Panc1 (cell line): ENCODE data around the gene RGS17. TPM values are rescaled to one million over a fixed set of nuclear protein-coding genes. Genes with fewer than 3 reads are reported as not detected.

Experiments
- ATAC-seq: fragments of 200-7000 bp; cut with Tn5 transposase; 2 replicates; pipeline ENCODE4 v1.9.1; 2020; ENCODE audit warnings: mild to moderate bottlenecking, moderate library complexity
- BruUV-seq: library from RNA; stranded (reverse); fragments of 400-500 nt; replicated peaks from 2 replicates; lab custom pipeline; 2021; lab: Mats Ljungman, UMichigan
- CTCF ChIA-PET: fragments of 300-600 bp; sonication (Branson Sonifier 250); formaldehyde crosslinking; loops from one replicate; lab custom pipeline; 2022; ENCODE audit warnings: antibody characterized with exemption; lab: Charles Lee
- POLR2A ChIA-PET: fragments of 300-600 bp; sonication (Branson Sonifier 250); formaldehyde crosslinking; loops from one replicate; lab custom pipeline; 2022; ENCODE audit warnings: antibody characterized with exemption; lab: Charles Lee
- DNase-seq: peaks from one replicate; pipeline ENCODE4 v3.0.0-alpha.2; 2010; ENCODE audit warnings: low read depth, low spot score
- H3K27ac ChIP-seq: 2 replicates; pipeline ENCODE4 v1.5.1; 2011; ENCODE audit warnings: mild to moderate bottlenecking, low read length, inconsistent platforms
- H3K27me3 ChIP-seq: fragments of 200-500 bp; sonication (Bioruptor generic); 2 replicates; pipeline ENCODE4 v1.6.0; 2014; ENCODE audit warnings: low read length, inconsistent platforms; ENCODE audit not compliant: control insufficient read depth, insufficient read depth
- H3K36me3 ChIP-seq: fragments of 200-500 bp; sonication (Bioruptor generic); 2 replicates; pipeline ENCODE4 v1.5.1; 2014; ENCODE audit warnings: inconsistent platforms, mild to moderate bottlenecking, low read length, moderate library complexity; ENCODE audit not compliant: control insufficient read depth, insufficient read depth
- H3K4me1 ChIP-seq: 2 replicates; pipeline ENCODE4 v1.5.1; 2011; ENCODE audit warnings: inconsistent platforms, mild to moderate bottlenecking, low read length, moderate library complexity; ENCODE audit not compliant: control insufficient read depth, insufficient read depth
- H3K4me3 ChIP-seq, 2 experiments: 2 replicates each; pipeline ENCODE4 v1.5.1; 2011 to 2012; ENCODE audit warnings: low read depth in 2 of 2, low read length in 2 of 2, mild to moderate bottlenecking in 2 of 2, inconsistent platforms in 1 of 2, moderate library complexity in 1 of 2
- H3K9me3 ChIP-seq: fragments of 200-500 bp; sonication (Bioruptor generic); 2 replicates; pipeline ENCODE4 v1.5.1; 2014; ENCODE audit warnings: low read depth, mild to moderate bottlenecking, inconsistent platforms, low read length, moderate library complexity; ENCODE audit not compliant: control insufficient read depth, insufficient read depth
- POLR2AphosphoS5 ChIP-seq: IDR thresholded peaks from 2 replicates; pipeline ENCODE4 v1.6.1; 2012; ENCODE audit warnings: mild to moderate bottlenecking, low read depth, low read length, moderate library complexity
- SIN3A ChIP-seq: IDR thresholded peaks from 2 replicates; pipeline ENCODE4 v1.6.1; 2012; ENCODE audit warnings: low read depth, mild to moderate bottlenecking, low read length, moderate library complexity, borderline replicate concordance; ENCODE audit not compliant: insufficient read depth
- TCF7L2 ChIP-seq: IDR thresholded peaks from 2 replicates; pipeline ENCODE4 v1.6.1; 2011; ENCODE audit warnings: mild to moderate bottlenecking, low read depth, low read length, inconsistent platforms
- in situ Hi-C: cut with HindIII; loops from 2 replicates; pipeline ENCODE4 v1.10.0; 2016; ENCODE audit warnings: low sequenced_read_pairs, low pct_unique_long_range_greater_than_20kb
- intact Hi-C: fragments of 100-400 bp; cut with micrococcal nuclease; formaldehyde crosslinking; loops from one replicate; pipeline ENCODE4 v1.10.0; 2022; ENCODE audit not compliant: unreplicated experiment
- total RNA-seq: library from RNA; stranded (reverse); gene quantifications from one replicate; pipeline ENCODE4 v1.2.1, GENCODE V29; 2021; ENCODE audit not compliant: unreplicated experiment
- TF ChIP-seq, protein P1 (sequence below), 2 experiments: IDR thresholded peaks; 2 replicates each; pipeline ENCODE4 v1.6.1; 2011 to 2012; ENCODE audit warnings: low read depth in 2 of 2, control low read depth in 1 of 2, low read length in 1 of 2, mild to moderate bottlenecking in 1 of 2, moderate library complexity in 1 of 2; ENCODE audit not compliant: insufficient read depth in 1 of 2
- TF ChIP-seq, protein P2 (sequence below): fragments of 450-650 bp; IDR thresholded peaks from 2 replicates; pipeline ENCODE4 v1.5.1; 2017; ENCODE audit warnings: mild to moderate bottlenecking

The RGS17 gene
- total RNA-seq, 1 experiment from 2014 or later = 8.7 TPM

DNA sequence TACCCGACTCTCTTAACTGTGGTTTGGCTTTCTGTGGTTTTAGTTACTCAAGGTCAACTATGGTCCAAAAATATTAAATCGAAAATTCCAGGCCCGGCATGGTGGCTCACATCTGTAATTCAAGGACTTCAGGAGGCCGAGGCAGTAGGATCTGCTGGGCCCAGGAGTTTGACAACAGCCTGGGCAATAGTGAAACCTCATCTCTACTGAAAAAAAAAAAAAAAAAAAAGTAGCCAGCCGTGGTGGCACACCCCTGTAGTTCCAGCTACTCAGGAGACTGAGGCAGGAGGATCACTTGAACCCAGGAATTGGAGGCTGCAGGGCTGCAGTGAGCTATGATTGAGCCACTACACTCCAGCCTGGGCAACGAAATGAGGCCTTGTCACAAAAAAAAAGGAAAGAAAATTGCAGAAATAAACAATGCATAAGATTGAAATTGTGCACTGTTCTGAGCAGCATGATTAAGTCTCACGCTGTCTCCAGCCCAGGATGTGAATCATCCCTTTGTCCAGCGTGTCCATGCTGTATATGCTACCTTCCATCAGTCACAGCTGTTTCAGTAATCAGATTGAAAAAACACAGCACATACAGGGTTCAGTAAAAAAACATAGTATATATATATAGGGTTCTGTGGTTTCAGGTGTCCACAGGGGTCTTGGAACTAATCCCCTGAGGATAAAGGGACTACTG, 40.7 kb downstream of the RGS17 start:
- peak overlapping the region in 1 of 2 experiments; percentile 29; a peak in 2 of 4 replicates for H3K4me3 ChIP-seq
- H3K27me3 ChIP-seq = no peaks in the 10 kb centered on the region
- H3K27ac ChIP-seq = peak overlapping the region; percentile 42
- H3K9me3 ChIP-seq = no peaks in the 10 kb centered on the region
- ChIA-PET POLR2A (interaction anchor here (0.6 kb wide), 2 partner anchors 14 to 67 kb away, joined by 3 read pairs; no protein-coding TSS in a partner anchor), CTCF (interaction anchor here (0.7 kb wide), 1 partner anchor 221 kb away, joined by 6 read pairs; no protein-coding TSS in a partner anchor)
- in situ Hi-C loops (no loop called here), intact Hi-C loops (no loop called here)
- TF ChIP-seq, protein P1, sequence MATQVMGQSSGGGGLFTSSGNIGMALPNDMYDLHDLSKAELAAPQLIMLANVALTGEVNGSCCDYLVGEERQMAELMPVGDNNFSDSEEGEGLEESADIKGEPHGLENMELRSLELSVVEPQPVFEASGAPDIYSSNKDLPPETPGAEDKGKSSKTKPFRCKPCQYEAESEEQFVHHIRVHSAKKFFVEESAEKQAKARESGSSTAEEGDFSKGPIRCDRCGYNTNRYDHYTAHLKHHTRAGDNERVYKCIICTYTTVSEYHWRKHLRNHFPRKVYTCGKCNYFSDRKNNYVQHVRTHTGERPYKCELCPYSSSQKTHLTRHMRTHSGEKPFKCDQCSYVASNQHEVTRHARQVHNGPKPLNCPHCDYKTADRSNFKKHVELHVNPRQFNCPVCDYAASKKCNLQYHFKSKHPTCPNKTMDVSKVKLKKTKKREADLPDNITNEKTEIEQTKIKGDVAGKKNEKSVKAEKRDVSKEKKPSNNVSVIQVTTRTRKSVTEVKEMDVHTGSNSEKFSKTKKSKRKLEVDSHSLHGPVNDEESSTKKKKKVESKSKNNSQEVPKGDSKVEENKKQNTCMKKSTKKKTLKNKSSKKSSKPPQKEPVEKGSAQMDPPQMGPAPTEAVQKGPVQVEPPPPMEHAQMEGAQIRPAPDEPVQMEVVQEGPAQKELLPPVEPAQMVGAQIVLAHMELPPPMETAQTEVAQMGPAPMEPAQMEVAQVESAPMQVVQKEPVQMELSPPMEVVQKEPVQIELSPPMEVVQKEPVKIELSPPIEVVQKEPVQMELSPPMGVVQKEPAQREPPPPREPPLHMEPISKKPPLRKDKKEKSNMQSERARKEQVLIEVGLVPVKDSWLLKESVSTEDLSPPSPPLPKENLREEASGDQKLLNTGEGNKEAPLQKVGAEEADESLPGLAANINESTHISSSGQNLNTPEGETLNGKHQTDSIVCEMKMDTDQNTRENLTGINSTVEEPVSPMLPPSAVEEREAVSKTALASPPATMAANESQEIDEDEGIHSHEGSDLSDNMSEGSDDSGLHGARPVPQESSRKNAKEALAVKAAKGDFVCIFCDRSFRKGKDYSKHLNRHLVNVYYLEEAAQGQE (IDR thresholded peaks at IDR 0.05; ENCODE audit: insufficient read depth in 1 of 2, low read depth in 2 of 2, low read length in 1 of 2) = no peak
- TF ChIP-seq, protein P2, sequence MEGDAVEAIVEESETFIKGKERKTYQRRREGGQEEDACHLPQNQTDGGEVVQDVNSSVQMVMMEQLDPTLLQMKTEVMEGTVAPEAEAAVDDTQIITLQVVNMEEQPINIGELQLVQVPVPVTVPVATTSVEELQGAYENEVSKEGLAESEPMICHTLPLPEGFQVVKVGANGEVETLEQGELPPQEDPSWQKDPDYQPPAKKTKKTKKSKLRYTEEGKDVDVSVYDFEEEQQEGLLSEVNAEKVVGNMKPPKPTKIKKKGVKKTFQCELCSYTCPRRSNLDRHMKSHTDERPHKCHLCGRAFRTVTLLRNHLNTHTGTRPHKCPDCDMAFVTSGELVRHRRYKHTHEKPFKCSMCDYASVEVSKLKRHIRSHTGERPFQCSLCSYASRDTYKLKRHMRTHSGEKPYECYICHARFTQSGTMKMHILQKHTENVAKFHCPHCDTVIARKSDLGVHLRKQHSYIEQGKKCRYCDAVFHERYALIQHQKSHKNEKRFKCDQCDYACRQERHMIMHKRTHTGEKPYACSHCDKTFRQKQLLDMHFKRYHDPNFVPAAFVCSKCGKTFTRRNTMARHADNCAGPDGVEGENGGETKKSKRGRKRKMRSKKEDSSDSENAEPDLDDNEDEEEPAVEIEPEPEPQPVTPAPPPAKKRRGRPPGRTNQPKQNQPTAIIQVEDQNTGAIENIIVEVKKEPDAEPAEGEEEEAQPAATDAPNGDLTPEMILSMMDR = no peak
- no peak for TF ChIP-seq POLR2AphosphoS5
- TF ChIP-seq TCF7L2 = no peak
- no peak for TF ChIP-seq SIN3A
- BruUV-seq = no TSS peak
- ATAC-seq (peak; percentile 94), DNase-seq (peak; percentile 84)
- no peaks in the 10 kb centered on the region for H3K36me3 ChIP-seq
- peaks cover 29% of the 10 kb centered on the region for H3K4me1 ChIP-seq

DNA sequence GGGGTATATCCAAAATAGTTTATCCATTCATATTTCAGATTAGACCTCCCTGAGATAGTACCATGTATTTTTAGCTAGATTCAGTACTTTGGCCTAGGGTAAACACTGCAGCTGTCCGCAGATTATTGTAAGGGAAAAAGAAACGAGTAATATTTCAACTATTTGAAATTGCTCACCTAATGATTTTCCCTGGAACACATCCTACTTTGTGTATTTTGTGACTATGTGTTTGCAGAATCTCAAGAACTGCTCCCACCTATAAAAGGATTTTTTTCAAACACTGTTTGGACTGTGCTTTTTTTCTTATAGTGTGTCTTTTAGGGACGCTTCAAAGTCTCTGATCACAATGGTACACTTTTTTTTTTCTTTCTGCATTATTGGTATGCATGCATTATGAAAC, 42.3 kb downstream of the RGS17 start:
- Histone ChIP-seq H3K27me3 (no peaks in the 10 kb centered on the region), H3K36me3 (no peaks in the 10 kb centered on the region), H3K27ac (no peak overlapping the region), H3K4me1 (peaks cover 29% of the 10 kb centered on the region), H3K4me3 (no peak overlapping the region), H3K9me3 (no peaks in the 10 kb centered on the region)
- in situ Hi-C loops (no loop called here), intact Hi-C loops (no loop called here)
- no TSS peak for BruUV-seq
- CTCF ChIA-PET = no interaction called here
- DNase-seq (no peak), ATAC-seq (no peak)
- POLR2A ChIA-PET = no interaction called here
- TF ChIP-seq, protein P1 (IDR thresholded peaks at IDR 0.05; ENCODE audit: insufficient read depth in 1 of 2, low read depth in 2 of 2, low read length in 1 of 2) = no peak
- TF ChIP-seq TCF7L2 = no peak
